22Rv1 (cell line): ENCODE measurements around the gene HEPN1.

Experiments
- CTCF ChIP-seq: fragments of 450-650 bp; IDR thresholded peaks from 2 replicates; pipeline ENCODE4 v1.5.1; 2017; ENCODE audit warnings: mild to moderate bottlenecking
- ZFX ChIP-seq: fragments of 450-650 bp; IDR thresholded peaks from 2 replicates; pipeline ENCODE4 v1.6.1; 2017; ENCODE audit warnings: antibody characterized with exemption, borderline replicate concordance

GRCh38 chr11:124950601-124951330 lies 31.7 kb downstream of the HEPN1 start:
- no peak for TF ChIP-seq CTCF
- TF ChIP-seq ZFX, result no peak
